ENCODE data around the gene L2HGDH. TPM values are rescaled to one million over a fixed set of nuclear protein-coding genes. Genes with fewer than 3 reads are reported as not detected.

The L2HGDH gene
- total RNA-seq, 1 experiment from 2014 or later = 18.6 TPM

DNA sequence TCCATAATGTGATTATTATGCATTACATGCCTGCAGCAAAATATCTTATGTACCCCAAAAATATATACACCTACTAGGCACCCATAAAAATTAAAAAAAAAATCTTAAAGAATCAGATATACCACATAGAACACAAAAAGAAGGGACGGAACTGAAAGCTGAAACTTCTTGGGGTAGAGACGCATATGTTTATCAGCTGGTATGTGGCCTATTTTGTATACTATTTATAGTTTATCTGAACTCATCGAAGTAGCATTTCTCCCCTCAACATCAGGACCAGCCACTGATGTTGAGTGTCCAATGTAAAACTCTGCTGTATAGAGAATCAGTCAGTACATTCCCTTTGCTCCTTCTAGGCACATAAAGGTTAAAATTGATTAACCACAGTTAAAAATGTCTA, 57.8 kb downstream of the L2HGDH start:
- no peak overlapping the region for H3K4me2 ChIP-seq
- H2AFZ ChIP-seq = no peak overlapping the region
- H3K27ac ChIP-seq = no peak overlapping the region
- H3K9me2 ChIP-seq (ENCODE audit: insufficient read depth) = no peaks in the 10 kb centered on the region
- no peak for DNase-seq
- H3F3A ChIP-seq (ENCODE audit: insufficient read depth, low read depth) = no peaks in the 10 kb centered on the region
- H3K9me3 ChIP-seq (ENCODE audit: insufficient read depth, low read depth) = no peaks in the 10 kb centered on the region
- H3K4me3 ChIP-seq = no peak overlapping the region
- CTCF ChIA-PET = no interaction called here
- H3K4me1 ChIP-seq (replicated peaks; ENCODE audit: insufficient read depth) = no peaks in the 10 kb centered on the region
- no peaks in the 10 kb centered on the region for H3K36me3 ChIP-seq (ENCODE audit: low read depth)
- H3K27me3 ChIP-seq (ENCODE audit: insufficient read depth, low read depth) = no peaks in the 10 kb centered on the region
- TF ChIP-seq EZH2 (IDR thresholded peaks at IDR 0.05; ENCODE audit: low read depth) = no peak
- TF ChIP-seq, protein P1, sequence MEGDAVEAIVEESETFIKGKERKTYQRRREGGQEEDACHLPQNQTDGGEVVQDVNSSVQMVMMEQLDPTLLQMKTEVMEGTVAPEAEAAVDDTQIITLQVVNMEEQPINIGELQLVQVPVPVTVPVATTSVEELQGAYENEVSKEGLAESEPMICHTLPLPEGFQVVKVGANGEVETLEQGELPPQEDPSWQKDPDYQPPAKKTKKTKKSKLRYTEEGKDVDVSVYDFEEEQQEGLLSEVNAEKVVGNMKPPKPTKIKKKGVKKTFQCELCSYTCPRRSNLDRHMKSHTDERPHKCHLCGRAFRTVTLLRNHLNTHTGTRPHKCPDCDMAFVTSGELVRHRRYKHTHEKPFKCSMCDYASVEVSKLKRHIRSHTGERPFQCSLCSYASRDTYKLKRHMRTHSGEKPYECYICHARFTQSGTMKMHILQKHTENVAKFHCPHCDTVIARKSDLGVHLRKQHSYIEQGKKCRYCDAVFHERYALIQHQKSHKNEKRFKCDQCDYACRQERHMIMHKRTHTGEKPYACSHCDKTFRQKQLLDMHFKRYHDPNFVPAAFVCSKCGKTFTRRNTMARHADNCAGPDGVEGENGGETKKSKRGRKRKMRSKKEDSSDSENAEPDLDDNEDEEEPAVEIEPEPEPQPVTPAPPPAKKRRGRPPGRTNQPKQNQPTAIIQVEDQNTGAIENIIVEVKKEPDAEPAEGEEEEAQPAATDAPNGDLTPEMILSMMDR (conservative IDR thresholded peaks at IDR 0.05) = no peak
- H4K20me1 ChIP-seq (ENCODE audit: insufficient read depth) = no peaks in the 10 kb centered on the region
- POLR2A ChIA-PET (ENCODE audit: unreplicated experiment) = no interaction called here
- no TSS peak for BruUV-seq (replicated peaks)
- H3K79me2 ChIP-seq (ENCODE audit: low read depth) = no peaks in the 10 kb centered on the region
- intact Hi-C loops (cut with micrococcal nuclease; ENCODE audit: unreplicated experiment) = no loop called here

GRCh38 chr14:50249136-50249775, 62.8 kb downstream of the L2HGDH start:
- no peaks in the 10 kb centered on the region for H3K9me2 ChIP-seq (ENCODE audit: insufficient read depth)
- H3K27ac ChIP-seq = no peak overlapping the region
- no peak for DNase-seq
- no peak overlapping the region for H3K4me3 ChIP-seq
- H2AFZ ChIP-seq = no peak overlapping the region
- no peaks in the 10 kb centered on the region for H3K4me1 ChIP-seq (replicated peaks; ENCODE audit: insufficient read depth)
- H3K4me2 ChIP-seq = no peak overlapping the region
- no peaks in the 10 kb centered on the region for H4K20me1 ChIP-seq (ENCODE audit: insufficient read depth)
- no peaks in the 10 kb centered on the region for H3K79me2 ChIP-seq (ENCODE audit: low read depth)
- H3K9me3 ChIP-seq (ENCODE audit: insufficient read depth, low read depth) = no peaks in the 10 kb centered on the region
- no TSS peak for BruUV-seq (replicated peaks)
- H3F3A ChIP-seq (ENCODE audit: insufficient read depth, low read depth) = 0 out of 2 replicates have a peak, but pooled peaks cover 5% of the 10 kb centered on the region
- TF ChIP-seq, protein P1 (conservative IDR thresholded peaks at IDR 0.05) = no peak
- no peak for TF ChIP-seq EZH2 (IDR thresholded peaks at IDR 0.05; ENCODE audit: low read depth)
- H3K27me3 ChIP-seq (ENCODE audit: insufficient read depth, low read depth) = no peaks in the 10 kb centered on the region
- POLR2A ChIA-PET (ENCODE audit: unreplicated experiment) = no interaction called here
- intact Hi-C loops (cut with micrococcal nuclease; ENCODE audit: unreplicated experiment) = no loop called here
- CTCF ChIA-PET = no interaction called here
- no peaks in the 10 kb centered on the region for H3K36me3 ChIP-seq (ENCODE audit: low read depth)

DNA sequence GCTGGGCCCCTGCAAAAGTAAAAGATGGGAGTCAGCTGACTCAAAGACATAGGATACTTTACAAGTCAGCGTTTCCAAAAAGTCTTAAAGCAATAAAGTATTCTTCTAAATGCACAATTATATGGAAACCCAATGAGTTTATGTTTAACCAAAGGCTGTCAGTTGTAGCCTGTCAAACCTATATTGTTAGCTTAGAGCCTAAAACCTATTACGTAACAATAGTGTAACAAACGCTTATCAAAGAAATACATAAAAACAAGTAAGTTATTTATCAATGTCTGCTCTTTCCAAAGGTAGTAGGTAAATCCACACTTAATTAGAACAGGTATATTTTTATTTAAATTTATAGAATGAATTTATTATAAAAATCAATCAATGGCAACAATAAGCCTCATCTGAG, 64.8 kb downstream of the L2HGDH start:
- CTCF ChIA-PET = no interaction called here
- Histone ChIP-seq H3K79me2 (ENCODE audit: low read depth) (no peaks in the 10 kb centered on the region), H3K4me3 (no peak overlapping the region), H3K9me3 (ENCODE audit: insufficient read depth, low read depth) (no peaks in the 10 kb centered on the region), H2AFZ (no peak overlapping the region), H3K27ac (no peak overlapping the region), H3K36me3 (ENCODE audit: low read depth) (no peaks in the 10 kb centered on the region), H3K27me3 (ENCODE audit: insufficient read depth, low read depth) (no peaks in the 10 kb centered on the region), H4K20me1 (ENCODE audit: insufficient read depth) (no peaks in the 10 kb centered on the region), H3K4me2 (no peak overlapping the region), H3F3A (ENCODE audit: insufficient read depth, low read depth) (0 out of 2 replicates have a peak, but pooled peaks cover 5% of the 10 kb centered on the region), H3K4me1 (replicated peaks; ENCODE audit: insufficient read depth) (no peaks in the 10 kb centered on the region), H3K9me2 (ENCODE audit: insufficient read depth) (no peaks in the 10 kb centered on the region)
- intact Hi-C loops (cut with micrococcal nuclease; ENCODE audit: unreplicated experiment) = no loop called here
- BruUV-seq (replicated peaks) = no TSS peak
- POLR2A ChIA-PET (ENCODE audit: unreplicated experiment) = interaction anchor here (0.6 kb wide), 1 partner anchor 15 kb away, joined by 4 read pairs; no protein-coding TSS in a partner anchor
- no peak for TF ChIP-seq EZH2 (IDR thresholded peaks at IDR 0.05; ENCODE audit: low read depth)
- TF ChIP-seq, protein P1 (conservative IDR thresholded peaks at IDR 0.05) = no peak
- DNase-seq = no peak

All from PC-9 (cell line).